Measurements from ENCODE around the gene SGPP1.
"Not testable (repeated sequence)": the region's sequence is repeated elsewhere in the genome, so short reads cannot be mapped to it uniquely, and the experiment has no call there.

Gene SGPP1
- 19.6 to 28.1 (median 27.5) reads per million in 4 experiments for total RNA-seq

- DNase-seq = peak; percentile 70
These were observed at the start of gene SGPP1 for GRCh38 chr14:63727736-63728728. Gene SGPP1 (minus strand): TSS chr14:63728065. CDS start chr14:63727944, 121 bp downstream.

- no peak for DNase-seq
These were observed 49.2 kb upstream of the SGPP1 start for GRCh38 chr14:63777024-63777423.

- no peak for DNase-seq
These were observed 45.6 kb upstream of the SGPP1 start for GRCh38 chr14:63773504-63773903.

DNA sequence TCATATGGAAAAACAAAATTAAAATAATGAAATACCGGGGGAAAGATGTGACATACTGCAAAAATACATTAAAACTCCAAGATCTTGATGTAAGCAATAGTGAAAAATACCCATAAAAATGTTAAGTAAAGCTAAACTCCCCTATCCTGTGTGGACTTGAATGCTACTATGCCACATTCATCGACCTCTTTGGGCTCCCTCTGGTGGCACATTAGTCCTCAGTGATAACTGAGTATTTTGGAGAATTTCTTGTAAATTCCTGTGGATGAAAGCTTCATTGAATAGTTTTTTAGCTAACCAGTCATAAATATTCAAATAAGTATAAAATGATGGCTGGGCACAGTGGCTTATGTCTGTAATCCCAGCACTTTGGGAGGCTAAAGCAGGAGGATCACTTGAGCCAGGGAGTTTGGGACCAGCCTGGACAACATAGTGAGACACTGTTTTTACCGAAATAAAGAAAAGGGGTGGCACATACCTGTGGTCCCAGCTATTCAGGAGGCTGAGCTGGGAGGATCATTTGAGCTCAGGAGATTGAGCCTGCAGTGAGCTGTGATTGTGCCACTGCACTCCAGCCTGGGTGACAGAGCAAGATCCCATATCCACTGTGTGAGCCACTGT is 42.4 kb upstream of the SGPP1 start:
- DNase-seq = peak; percentile 24

DNA sequence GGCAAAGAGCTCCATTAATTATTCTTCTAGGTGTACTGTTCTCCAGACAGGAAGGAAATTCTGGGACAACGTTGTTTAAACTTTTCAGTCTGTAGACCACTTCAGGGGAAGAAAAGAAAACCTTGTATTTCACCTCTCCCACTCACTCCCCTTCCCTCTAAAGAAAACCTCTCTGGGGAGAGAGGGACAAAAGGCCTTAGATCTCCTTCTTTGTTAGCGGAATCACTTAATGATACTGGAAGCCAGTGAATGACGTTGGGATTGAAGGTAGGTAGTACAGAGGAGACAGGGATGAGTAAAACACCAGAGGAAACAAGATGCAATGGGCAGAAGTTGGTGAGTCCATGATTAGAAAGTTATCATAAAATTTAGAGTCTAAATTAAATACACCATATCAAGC is 38.7 kb upstream of the SGPP1 start:
- DNase-seq = no peak

- DNase-seq = no peak
These were observed 36.8 kb upstream of the SGPP1 start for GRCh38 chr14:63764620-63765139.

DNA sequence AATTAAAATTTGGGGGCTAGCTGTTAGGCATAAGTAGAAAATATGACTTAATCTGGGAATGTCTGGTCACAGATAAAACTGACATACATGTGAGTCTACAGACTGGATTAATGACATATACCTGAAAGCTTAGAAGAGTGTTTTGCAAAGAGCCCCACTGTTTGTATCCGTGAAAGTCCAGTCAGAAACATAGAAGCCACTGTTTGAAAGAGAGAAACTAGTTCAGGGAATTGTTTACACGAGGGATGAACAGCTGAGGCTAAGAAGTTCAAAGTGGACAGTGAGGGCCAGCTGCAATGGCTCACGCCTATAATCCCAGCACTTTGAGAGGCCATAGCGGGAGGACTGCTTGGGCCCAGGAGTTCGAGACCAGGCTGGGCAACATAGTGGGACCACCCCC is 36.2 kb upstream of the SGPP1 start:
- DNase-seq = no peak

DNA sequence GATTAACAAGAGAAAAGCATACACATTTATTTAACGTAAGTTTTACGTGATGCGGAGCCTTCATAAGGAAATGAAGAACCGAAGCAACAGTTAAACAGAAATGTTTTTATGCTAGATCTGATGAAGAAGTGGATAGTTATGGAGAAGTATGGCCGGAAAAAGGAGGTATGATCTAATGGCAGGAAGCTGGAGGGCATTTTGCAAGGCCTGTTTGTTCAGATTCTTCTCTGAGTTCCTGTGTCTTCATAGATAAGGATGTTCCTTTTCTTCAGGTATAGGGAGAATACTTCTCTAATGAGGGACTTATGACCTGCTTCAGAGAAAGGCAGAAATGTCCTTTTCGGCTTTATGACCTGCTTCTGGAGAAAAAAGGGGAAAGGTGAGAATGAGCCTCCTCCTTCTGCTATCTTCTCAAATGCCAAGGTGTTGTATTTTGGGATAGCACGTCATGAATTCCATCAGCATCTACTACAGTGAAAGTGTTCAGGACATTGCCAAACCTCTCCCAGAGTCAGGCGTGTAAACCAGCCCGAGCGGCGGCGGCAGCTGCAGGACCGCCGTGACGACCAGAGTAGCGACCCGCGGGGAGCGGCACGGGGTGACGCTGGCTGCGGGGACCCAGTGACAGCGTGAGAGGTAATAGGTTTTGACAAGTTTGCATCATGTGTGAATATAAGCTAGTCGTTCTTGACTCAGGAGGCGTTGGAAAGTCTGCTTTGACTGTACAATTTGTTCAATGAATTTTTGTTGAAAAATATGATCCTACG is 33.7 kb upstream of the SGPP1 start:
- DNase-seq = no peak

DNA sequence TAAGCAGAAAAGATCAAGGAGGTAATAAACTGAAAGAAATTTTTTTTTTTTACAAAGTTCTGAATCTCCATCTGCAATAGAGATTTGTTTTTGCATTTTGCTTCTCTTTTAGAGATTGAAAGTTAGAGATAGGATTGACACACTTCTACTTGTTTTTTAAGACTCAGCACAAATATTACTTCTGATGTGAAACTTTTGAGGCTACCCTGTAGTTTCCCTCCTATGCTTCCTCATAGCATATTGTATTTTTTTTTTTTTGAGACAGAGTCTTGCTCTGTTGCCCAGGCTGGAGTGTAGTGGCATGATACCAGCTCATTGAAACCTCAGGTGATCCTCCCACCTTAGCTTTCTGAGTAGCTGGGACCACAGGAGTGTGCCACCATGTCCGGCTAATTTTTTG is 32.1 kb upstream of the SGPP1 start:
- no peak for DNase-seq

DNA sequence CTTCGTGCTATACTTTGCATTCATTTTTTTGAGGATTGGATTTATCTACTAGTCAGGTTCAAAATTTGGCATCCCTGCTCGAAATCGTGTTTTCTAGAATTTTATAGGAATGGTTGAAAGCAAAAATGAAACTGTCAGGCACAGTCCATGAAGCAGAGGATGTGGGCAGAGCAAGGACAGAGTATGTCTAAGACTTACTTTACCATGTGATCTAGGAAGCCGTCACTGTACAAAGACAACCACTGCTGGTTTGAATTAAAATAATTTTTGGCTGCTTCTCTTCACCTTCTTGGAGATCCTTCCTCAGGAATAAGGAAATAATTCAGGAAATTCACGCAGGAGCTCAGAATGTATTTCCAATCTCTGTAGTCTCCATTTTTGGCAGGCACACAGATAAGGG is 31.6 kb upstream of the SGPP1 start:
- DNase-seq = no peak

- no peak for DNase-seq
These were observed 29.3 kb upstream of the SGPP1 start for GRCh38 chr14:63757211-63757610.

DNA sequence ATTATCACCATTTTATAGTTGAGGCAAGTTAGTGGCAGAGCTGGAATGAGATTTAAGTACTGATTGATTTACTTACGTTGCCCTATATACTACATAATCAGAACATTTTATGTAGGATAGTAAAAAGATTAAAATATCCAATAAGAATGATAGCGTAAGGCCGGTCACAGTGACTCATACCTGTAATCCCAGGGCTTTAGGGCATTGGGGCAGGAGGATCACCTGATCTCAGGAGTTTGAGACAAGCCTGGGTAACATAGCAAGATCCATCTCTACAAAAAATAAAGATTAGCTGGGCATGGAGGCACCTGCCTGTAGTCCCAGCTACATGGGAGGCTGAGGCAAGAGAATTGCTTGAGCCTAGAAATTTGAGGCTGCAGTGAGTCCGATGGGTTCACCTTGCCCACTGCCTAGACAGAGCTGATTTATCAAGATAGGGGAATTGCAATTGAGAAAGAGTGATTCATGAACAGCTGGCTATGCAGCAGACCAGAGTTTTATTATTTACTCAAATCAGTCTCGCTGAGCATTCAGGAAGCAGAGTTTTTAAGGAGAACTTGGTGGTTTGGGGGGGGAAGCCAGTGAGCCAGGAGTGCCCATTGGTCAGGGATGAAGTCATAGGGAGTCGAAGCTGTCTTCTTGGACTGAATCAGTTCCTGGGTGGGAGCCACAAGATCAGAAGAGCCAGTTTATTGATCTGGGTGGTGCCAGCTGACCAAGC is 24.7 kb upstream of the SGPP1 start:
- DNase-seq = no peak

DNA sequence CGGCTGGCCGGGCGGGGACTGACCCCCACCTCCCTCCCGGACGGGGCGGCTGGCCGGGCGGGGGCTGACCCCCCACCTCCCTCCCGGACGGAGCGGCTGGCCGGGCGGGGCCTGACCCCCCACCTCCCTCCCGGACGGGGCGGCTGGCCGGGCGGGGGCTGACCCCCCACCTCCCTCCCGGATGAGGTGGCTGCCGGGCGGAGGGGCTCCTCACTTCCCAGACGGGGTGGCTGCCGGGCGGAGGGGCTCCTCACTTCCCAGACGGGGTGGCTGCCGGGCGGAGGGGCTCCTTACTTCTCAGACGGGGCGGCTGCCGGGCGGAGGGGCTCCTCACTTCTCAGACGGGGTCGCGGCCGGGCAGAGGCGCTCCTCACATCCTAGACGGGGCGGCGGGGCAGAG is 23.2 kb upstream of the SGPP1 start:
- DNase-seq = not testable (repeated sequence)

- no peak for DNase-seq
These were observed 20.0 kb upstream of the SGPP1 start for GRCh38 chr14:63747846-63748245.

GRCh38 chr14:63745858-63746425 is 18.1 kb upstream of the SGPP1 start:
- no peak for DNase-seq

DNA sequence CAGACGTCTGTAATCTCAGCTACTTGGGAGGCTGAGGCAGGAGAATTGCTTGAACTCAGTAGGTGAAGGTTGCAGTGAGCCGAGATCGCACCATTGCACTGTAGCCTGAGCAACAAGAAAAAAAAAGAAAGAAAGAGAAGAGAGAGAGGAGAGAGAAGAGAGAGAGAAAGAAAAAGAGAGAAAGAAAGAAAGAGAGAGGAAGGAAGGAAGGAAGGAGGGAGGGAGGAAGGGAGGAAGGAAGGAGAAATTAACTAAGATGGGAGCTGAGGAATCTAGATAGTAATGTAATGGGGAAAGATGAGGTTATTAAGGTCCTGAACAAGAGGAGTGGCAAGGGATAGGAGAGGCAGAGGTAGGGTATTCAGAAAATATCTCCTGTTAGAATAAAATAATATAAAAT is 17.4 kb upstream of the SGPP1 start:
- DNase-seq = no peak

GRCh38 chr14:63737582-63738006 is 9.7 kb upstream of the SGPP1 start:
- DNase-seq = no peak

DNA sequence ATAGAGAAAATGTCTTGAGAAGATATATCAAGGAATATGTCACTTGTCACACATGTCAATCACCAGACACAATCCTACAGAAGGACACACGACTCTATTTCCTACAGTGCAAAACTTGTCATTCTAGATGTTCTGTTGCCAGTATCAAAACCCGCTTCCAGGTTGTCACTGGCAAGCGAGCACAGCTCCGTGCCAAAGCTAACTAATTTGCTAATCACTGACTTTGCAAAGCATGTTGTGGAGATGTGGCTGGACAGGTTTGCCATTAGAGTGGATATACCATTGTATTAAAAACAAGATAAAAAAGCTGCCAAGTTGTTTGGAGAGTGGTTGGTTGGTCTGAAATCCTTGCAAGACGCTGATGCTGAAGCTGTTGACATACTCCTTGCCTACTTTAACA is 7.9 kb upstream of the SGPP1 start:
- no peak for DNase-seq

DNA sequence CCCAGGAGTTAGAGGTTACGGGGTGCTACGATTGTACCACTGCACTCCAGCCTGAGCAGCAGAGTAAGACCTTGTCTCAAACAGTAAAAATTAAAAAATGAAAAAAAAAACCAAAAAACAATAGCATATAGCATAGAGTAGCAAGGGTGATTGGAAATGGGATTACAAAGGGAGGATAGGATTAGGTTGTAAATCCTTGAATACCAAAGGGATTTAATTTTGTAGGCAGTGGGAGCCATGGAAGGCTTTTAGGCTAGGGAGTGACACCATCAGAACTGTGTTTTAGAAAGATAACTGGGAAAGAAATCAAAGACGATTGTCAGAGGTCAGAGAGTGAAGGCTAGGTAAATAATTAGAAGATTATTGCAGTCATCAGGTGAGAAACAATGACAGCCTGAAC is 2.8 kb upstream of the SGPP1 start:
- no peak for DNase-seq

- DNase-seq = no peak
These were observed 582 bp downstream of the SGPP1 start for GRCh38 chr14:63727231-63727735.

DNA sequence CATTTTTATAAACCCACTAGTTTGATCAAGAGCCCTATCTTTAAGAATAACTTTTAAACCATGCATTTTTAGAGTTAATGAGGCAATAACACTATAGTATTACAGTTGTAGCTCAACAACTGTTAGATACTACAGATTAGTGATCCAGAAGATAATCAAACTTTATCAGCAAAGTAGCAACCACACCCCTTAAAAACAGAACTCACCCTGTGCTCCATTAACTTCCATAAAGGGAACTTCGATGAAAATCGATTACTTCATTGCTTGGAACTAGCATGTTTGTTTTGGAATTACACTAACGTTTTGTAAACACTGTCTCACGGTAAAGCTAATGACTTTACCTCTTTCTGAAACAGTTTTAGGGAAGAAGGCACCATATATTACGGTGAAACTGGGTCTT is 1.4 kb downstream of the SGPP1 start:
- DNase-seq = no peak
